Prostate gland (tissue), 2 donors: Measurements from ENCODE around the gene DKK3.

Experiments
- CTCF ChIP-seq, 4 experiments: fragments of 200-600 bp in 2 of 4; fragments of 450-650 bp in 2 of 4; sonication (generic) in 2 of 4; IDR thresholded peaks; 1 replicate in 3 of 4; 2 replicates in 1 of 4; pipeline ENCODE4 v1.5.1; 2016 to 2019; ENCODE audit warnings: antibody characterized with exemption in 4 of 4, mild to moderate bottlenecking in 2 of 4, moderate library complexity in 2 of 4
- POLR2A ChIP-seq: fragments of 450-650 bp; IDR thresholded peaks from one replicate; pipeline ENCODE4 v1.6.1; 2016; ENCODE audit warnings: antibody characterized with exemption, mild to moderate bottlenecking
- POLR2AphosphoS5 ChIP-seq: sonication (generic); formaldehyde crosslinking; IDR thresholded peaks from one replicate; pipeline ENCODE4 v1.6.1; 2017; ENCODE audit warnings: antibody characterized with exemption

- TF ChIP-seq CTCF (IDR thresholded peaks at IDR 0.05) (no peak), POLR2A (no peak), POLR2AphosphoS5 (no peak)
These were observed 37.6 kb upstream of the DKK3 start for GRCh38 chr11:12045914-12046635.
